Measurements from ENCODE around the gene CRACDL. TPM values are rescaled to one million over a fixed set of nuclear protein-coding genes. Genes with fewer than 3 reads are reported as not detected.

CRACDL gene
- total and polyA plus RNA-seq, 12 donors = 1.2 to 7.9 (median 3.2) TPM

DNA sequence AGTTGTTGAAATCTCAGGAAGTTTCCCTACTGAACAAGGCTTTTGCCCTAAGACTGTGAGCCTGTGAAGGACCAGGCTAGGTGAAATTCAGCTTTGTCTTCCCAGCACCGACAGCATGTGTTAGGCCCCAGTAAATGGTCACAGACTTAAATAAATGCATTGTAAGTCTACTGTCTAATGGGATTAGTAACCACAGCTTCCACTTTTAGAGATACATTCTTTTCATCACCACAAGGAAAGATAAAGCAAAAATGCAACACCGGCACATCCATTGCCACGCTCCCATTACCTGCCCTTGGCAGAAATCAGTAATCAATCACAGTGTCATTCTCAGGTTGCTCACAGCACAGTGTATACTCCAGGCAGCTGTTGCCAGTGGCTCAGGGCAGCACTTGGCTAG is 59.3 kb downstream of the CRACDL start:
- Histone ChIP-seq H3K36me3 (no peaks in the 10 kb centered on the region), H3K9me3 (no peaks in the 10 kb centered on the region), H3K27me3 (peaks cover 0 to 14% (median 0%) of the 10 kb centered on the region in 7 donors), H3K4me1 (no peaks in the 10 kb centered on the region), H3K4me3 (no peak overlapping the region), H3K27ac (no peak overlapping the region)
- intact Hi-C loops (cut with DNase I) = no loop called here
- no peak for ATAC-seq
- 70 to 73% methylated on average over 3 of the region's 3 CpGs for WGBS, 2 donors
- DNase-seq = no peak
- TF ChIP-seq, protein P1, sequence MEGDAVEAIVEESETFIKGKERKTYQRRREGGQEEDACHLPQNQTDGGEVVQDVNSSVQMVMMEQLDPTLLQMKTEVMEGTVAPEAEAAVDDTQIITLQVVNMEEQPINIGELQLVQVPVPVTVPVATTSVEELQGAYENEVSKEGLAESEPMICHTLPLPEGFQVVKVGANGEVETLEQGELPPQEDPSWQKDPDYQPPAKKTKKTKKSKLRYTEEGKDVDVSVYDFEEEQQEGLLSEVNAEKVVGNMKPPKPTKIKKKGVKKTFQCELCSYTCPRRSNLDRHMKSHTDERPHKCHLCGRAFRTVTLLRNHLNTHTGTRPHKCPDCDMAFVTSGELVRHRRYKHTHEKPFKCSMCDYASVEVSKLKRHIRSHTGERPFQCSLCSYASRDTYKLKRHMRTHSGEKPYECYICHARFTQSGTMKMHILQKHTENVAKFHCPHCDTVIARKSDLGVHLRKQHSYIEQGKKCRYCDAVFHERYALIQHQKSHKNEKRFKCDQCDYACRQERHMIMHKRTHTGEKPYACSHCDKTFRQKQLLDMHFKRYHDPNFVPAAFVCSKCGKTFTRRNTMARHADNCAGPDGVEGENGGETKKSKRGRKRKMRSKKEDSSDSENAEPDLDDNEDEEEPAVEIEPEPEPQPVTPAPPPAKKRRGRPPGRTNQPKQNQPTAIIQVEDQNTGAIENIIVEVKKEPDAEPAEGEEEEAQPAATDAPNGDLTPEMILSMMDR (IDR thresholded peaks at IDR 0.05) = no peak

DNA sequence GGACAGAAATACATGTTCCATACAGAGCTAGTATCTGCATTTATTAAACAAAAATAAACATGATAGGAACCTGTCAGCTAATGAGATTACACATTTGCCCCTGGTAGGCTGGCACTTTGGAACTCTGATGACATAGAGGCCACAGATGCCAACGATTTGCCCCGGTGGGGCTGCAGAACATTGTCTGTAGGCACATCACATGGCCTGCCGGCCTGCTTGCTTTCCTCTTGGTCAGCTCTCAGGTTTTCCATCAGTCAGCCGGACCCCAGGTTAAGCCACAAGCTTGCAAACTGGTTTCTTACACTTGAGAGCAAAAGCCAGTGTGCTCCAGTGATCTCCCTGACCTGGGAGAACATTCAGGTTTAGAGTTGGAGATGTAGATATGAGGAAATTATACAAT is 60.3 kb downstream of the CRACDL start:
- Histone ChIP-seq H3K4me1 (no peaks in the 10 kb centered on the region), H3K9me3 (no peaks in the 10 kb centered on the region), H3K27me3 (peaks cover 0 to 11% (median 0%) of the 10 kb centered on the region in 7 donors), H3K36me3 (no peaks in the 10 kb centered on the region), H3K27ac (no peak overlapping the region), H3K4me3 (no peak overlapping the region)
- no peak for DNase-seq
- WGBS, 2 donors = 72% methylated on average over 4 of the region's 4 CpGs
- intact Hi-C loops (cut with DNase I) = no loop called here
- TF ChIP-seq, protein P1 (IDR thresholded peaks at IDR 0.05) = no peak
- ATAC-seq = no peak

DNA sequence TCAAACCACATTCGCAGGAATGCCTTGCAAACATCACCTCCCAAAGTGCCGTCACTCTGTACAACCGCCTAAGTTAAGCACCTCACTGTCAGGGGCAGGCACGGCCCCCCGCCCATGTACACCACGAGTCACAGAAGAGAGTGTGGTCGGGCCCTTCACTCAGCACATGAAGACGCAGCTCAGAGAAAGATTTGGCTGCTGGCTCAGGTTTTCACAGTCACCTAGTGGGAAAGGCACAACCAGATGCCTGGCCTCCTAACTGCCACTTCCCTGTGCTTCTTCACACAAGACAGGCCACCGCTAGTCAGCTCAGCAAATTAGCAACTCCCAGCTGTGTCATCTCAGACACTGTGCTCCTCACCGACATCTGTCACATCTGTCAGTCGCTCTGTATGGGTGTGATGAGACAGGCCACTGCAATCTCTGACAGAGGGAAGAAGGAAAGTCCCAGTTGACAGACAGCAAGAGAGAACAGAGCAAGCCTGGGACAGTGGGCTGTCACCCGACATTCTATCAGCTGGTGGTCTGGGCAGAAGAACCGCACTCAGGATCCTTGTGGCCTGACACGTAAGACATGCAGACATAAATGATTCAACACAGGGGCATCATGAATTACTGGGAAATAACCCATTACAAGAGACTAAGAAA is 60.8 kb downstream of the CRACDL start:
- intact Hi-C loops (cut with DNase I) = no loop called here
- Histone ChIP-seq H3K4me1 (no peaks in the 10 kb centered on the region), H3K4me3 (no peak overlapping the region), H3K27ac (no peak overlapping the region), H3K36me3 (no peaks in the 10 kb centered on the region), H3K9me3 (no peaks in the 10 kb centered on the region), H3K27me3 (peaks cover 0 to 11% (median 0%) of the 10 kb centered on the region in 7 donors)
- 60 to 65% methylated on average over 14 of the region's 14 CpGs for WGBS, 2 donors
- ATAC-seq = no peak
- DNase-seq = no peak
- TF ChIP-seq, protein P1 (IDR thresholded peaks at IDR 0.05) = no peak

DNA sequence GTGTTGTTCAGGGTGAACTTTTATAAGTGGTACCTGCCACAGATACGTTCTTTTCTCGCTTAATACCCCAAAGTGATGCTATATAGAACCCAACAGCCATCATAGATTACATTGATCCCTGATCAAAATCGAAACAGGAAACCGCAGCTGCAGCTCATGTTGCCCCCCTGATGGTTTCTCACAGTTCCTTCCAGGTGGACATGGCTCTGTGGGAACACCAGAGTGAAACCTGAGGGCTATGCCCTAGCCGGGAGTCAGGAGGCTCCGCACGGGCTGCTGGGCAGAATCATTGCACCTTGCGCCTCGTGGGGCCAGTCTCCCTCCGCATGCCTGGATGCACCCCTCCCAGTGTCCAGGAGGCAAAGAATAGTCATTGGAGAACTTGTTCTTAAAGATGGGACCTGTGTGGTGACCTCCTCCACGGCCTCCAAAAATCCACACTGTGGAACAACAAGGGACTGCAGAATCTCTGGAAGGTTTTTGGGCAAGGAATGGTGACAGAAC is 61.8 kb downstream of the CRACDL start:
- Histone ChIP-seq H3K36me3 (no peaks in the 10 kb centered on the region), H3K9me3 (no peaks in the 10 kb centered on the region), H3K4me1 (no peaks in the 10 kb centered on the region), H3K27me3 (peaks cover 0 to 11% (median 0%) of the 10 kb centered on the region in 7 donors), H3K27ac (no peak overlapping the region), H3K4me3 (no peak overlapping the region)
- no peak for DNase-seq
- ATAC-seq = no peak
- TF ChIP-seq, protein P1 (IDR thresholded peaks at IDR 0.05) = no peak
- intact Hi-C loops (cut with DNase I) = no loop called here
- 92 to 94% methylated on average over 11 of the region's 11 CpGs for WGBS, 2 donors

All from heart right ventricle (tissue), 16 donors.